Retinal pigment epithelial cell (primary cell): Measurements from ENCODE around the gene ACVR2B.

Experiments used
- DNase-seq: peaks from one replicate; pipeline ENCODE4 v3.0.0-alpha.2; 2010; ENCODE audit warnings: low read depth
- H3K4me3 ChIP-seq: 2 replicates; pipeline ENCODE4 v1.5.1; 2011; ENCODE audit warnings: mild to moderate bottlenecking, low read length, control low read depth, moderate library complexity
- TF ChIP-seq, protein P1 (sequence below): conservative IDR thresholded peaks from 2 replicates; pipeline ENCODE4 v1.5.1; 2011; ENCODE audit warnings: low read depth, low read length, control low read depth, inconsistent platforms

The ACVR2B gene

DNA sequence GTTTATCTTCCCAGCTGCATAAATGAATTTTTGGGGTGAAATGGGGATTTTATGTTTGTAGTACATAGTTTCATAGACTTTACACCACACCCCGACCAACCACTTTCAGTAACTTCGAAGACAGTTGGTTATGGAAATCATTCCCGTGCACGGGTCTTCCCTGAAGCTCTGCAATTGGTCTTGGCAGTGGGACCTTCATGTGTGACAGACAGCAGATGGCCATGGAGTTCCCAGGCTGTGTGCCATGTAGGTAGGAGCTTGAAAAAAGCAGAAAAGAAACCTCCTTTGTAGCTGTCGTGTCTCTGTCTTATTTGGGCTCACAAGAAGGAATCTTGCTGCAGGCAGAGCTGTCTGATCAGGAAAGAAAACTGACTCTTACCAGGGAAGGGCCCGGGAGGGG, 68.3 kb downstream of the ACVR2B start:
- no peak for DNase-seq
- TF ChIP-seq, protein P1, sequence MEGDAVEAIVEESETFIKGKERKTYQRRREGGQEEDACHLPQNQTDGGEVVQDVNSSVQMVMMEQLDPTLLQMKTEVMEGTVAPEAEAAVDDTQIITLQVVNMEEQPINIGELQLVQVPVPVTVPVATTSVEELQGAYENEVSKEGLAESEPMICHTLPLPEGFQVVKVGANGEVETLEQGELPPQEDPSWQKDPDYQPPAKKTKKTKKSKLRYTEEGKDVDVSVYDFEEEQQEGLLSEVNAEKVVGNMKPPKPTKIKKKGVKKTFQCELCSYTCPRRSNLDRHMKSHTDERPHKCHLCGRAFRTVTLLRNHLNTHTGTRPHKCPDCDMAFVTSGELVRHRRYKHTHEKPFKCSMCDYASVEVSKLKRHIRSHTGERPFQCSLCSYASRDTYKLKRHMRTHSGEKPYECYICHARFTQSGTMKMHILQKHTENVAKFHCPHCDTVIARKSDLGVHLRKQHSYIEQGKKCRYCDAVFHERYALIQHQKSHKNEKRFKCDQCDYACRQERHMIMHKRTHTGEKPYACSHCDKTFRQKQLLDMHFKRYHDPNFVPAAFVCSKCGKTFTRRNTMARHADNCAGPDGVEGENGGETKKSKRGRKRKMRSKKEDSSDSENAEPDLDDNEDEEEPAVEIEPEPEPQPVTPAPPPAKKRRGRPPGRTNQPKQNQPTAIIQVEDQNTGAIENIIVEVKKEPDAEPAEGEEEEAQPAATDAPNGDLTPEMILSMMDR, result no peak
- H3K4me3 ChIP-seq, result no peak overlapping the region

DNA sequence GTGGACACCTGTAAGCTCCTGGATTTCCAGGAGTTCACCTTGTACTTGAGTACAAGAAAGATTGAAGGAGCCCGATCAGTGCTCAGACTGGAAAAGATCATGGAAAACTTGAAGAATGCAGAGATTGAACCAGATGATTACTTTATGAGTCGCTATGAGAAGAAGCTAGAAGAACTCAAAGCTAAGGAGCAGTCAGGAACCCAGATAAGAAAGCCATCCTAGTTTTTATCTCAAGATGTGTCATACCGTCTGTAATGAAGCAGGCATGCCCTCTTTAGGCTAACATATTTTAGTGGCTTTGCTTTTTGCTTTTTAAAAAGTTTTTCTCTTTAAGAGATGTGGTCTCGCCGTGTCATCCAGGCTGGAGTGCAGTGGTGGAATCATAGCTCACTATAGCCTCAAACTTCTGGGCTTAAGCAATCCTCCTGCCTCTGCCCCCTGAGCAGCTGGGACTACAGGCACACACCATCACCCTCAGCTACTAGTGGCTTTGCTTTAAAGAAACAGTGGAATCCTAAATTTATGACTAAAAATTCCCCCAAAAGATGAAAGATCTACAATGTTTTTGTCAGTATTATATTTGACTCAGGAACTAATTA, 70.5 kb downstream of the ACVR2B start:
- TF ChIP-seq, protein P1, result no peak
- DNase-seq, result no peak
- H3K4me3 ChIP-seq, result no peak overlapping the region

DNA sequence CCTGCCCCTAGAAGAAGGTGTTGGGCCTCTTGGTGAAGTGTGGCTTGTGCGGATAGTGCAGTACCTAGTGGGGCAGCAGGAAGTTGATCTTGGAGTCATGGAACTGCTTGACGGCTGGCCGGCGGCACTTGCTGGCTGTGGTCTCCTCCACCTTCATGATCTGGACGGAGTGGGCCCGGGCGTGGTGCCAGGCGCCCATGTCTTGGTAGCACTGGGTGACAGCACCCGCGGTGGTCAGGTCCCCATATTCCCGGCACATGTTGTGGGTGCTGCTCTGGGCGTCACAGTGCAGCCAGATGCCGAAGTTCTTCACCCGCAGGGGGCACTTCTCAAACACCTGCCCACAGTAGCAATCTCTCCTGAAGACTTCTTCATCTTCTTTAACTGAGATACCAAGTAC, 73.1 kb downstream of the ACVR2B start:
- no peak overlapping the region for H3K4me3 ChIP-seq
- DNase-seq, result no peak
- TF ChIP-seq, protein P1, result no peak

DNA sequence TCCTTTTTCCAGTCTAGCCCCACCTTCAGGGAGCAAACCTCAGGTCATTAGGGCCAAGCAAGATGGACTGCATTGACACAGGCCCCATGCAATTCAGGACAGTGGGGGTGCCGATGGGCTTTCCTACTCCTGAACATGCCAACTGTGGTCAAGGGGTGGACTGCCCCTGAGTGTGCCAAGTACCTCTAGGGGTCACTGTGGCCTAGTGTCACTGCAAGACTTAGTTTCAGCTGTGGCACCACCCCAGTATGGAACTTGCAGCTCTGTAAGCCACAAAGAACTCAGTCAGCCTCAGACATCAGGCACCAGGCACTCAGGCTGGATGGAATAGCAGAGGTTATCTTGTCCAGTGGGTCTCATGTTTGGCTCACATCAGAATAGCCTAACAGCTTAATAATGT, 74.8 kb downstream of the ACVR2B start:
- TF ChIP-seq, protein P1, result peak; percentile 22
- no peak overlapping the region for H3K4me3 ChIP-seq
- DNase-seq, result no peak

DNA sequence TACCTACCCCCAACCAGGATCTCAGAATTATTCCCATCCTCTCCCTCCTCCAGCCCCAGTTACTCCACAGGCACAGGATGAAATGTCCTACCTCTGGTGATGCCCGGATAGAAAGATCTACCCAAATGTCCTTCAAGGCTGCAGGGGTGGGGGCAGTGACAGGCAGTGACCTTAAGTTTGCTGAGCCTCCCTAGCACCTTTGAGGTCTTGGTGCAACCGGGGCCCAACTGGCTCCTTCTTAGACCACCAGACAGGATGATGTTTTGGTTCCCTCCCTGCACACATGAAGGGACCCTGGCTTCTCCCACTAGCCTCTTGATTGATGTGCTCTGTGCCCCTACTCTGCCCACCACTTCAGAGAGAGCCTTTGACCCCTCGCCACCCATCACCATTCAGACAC, 78.8 kb downstream of the ACVR2B start:
- no peak for DNase-seq
- no peak overlapping the region for H3K4me3 ChIP-seq
- TF ChIP-seq, protein P1, result no peak

DNA sequence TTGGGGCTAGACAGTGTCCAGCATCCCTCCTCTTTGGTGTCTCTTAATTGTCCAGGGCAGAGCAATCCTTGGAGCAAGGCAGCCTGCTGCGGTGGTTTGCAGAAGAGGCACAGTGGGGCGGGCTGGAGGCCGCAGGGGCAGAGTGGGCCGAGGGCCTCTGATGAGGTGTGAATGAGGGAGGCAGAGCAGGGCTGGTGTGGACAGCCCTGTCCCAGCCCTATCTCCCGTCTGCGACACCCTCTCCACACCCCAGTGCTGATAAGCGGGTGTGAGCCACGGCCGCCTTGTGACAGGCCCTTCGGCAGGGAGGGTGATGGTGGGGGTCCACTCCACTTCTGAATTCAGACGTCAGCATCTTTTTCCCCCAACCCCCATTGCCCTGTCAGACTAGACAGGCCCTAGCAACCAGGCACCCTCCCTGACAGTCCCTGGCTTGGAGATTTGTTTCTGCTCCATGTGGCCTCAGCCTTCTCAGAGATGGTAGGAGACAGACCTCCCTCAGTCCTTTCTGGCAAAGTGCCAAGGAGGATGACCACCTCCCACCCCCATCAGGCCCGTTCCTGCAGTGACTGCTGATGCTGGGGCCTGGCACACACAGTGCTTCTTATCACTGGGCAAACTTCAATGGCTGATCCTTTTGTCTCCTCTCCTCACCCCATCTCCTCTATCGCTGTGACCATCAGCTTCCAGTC, 79.7 kb downstream of the ACVR2B start:
- TF ChIP-seq, protein P1, result no peak

DNA sequence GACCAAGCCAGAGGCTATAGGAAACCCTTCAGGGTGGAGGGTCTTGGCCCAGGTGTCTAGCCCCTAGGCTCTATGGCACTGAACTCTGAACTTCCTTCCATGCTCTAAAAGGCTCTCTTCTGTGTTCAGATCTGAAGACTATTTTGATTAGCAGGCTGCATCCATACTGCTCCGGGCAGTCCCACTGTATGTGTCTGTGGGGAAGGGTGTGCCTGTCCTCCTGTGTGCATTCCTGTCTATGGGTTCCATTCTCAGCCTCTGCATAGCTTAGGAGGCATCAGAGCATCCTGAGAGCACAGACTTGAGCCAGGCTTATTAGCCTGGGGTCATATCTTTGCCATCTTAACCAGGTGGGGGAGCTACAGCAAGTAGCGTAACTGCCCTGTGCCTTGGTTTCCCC, 80.5 kb downstream of the ACVR2B start:
- no peak for DNase-seq
- H3K4me3 ChIP-seq, result no peak overlapping the region
- TF ChIP-seq, protein P1, result no peak

More for the DNA sequence above, 79.7 kb downstream of the ACVR2B start:
- no peak for DNase-seq
- H3K4me3 ChIP-seq, result no peak overlapping the region
